Psoas muscle (tissue), 8 donors: ENCODE data around the gene MAP7. TPM values are rescaled to one million over a fixed set of nuclear protein-coding genes. Genes with fewer than 3 reads are reported as not detected.

Experiments used
- ATAC-seq, 4 donors: fragments of 200-7000 bp; cut with Tn5 transposase; one replicate each; pipeline ENCODE4 v1.9.1; 2020; ENCODE audit warnings: moderate library complexity in 3 of 4, mild to moderate bottlenecking in 2 of 4
- DNase-seq, 2 donors: peaks; one replicate each; pipeline ENCODE4 v3.0.0-alpha.2; 2020
- H3K27ac ChIP-seq: fragments of 200-600 bp; one replicate; pipeline ENCODE4 v1.8.0; 2022
- H3K27me3 ChIP-seq, 3 donors: fragments of 200-600 bp in 1 of 3; one replicate each; pipeline versions ENCODE4 v1.6.1 to v1.8.0; 2013 to 2022; ENCODE audit warnings: low read length in 2 of 3, mild to moderate bottlenecking in 2 of 3, moderate library complexity in 1 of 3; ENCODE audit not compliant: insufficient read depth in 3 of 3
- H3K36me3 ChIP-seq, 2 donors: fragments of 200-600 bp in 1 of 2; one replicate each; pipeline versions ENCODE4 v1.6.1 to v1.8.0; 2013 to 2022; ENCODE audit warnings: low read depth in 1 of 2, mild to moderate bottlenecking in 1 of 2, moderate library complexity in 1 of 2; ENCODE audit not compliant: insufficient read depth in 1 of 2
- H3K4me1 ChIP-seq: fragments of 200-600 bp; one replicate; pipeline ENCODE4 v1.8.0; 2022
- H3K4me3 ChIP-seq: fragments of 200-600 bp; one replicate; pipeline ENCODE4 v1.8.0; 2022; ENCODE audit warnings: mild to moderate bottlenecking
- H3K9me3 ChIP-seq: fragments of 200-600 bp; one replicate; pipeline ENCODE4 v1.8.0; 2022
- CTCF ChIP-seq: fragments of 200-600 bp; IDR thresholded peaks from one replicate; pipeline ENCODE4 v1.8.0; 2022; ENCODE audit warnings: antibody characterized with exemption
- WGBS, 3 donors: extraction: QIAGEN DNeasy Blood & Tissue Kit; methylation state at CpG; one replicate each; pipeline versions ENCODE4 v1.1.6 to v1.1.7; 2013; 5-methylcytosine and 5-hydroxymethylcytosine counted together
- intact Hi-C, 2 donors: fragments of 100-400 bp; cut with DNase I; formaldehyde crosslinking; loops; one replicate each; pipeline versions ENCODE4 v1.11.0 to v1.14.2; 2022
- polyA plus RNA-seq, 3 donors: library from polyadenylated mRNA; stranded (reverse); fragments of 200-250 nt; gene quantifications; one replicate each; pipeline ENCODE4 v1.2.3, GENCODE V29; 2013
- total RNA-seq, 4 donors: library from RNA; stranded (reverse); fragmentation: NEBNext Ultra II Directional in 2 of 4; extraction: Animal tissue kit (Norgen Biotek cat#: 25700) in 2 of 4; gene quantifications; one replicate each; pipeline versions ENCODE4 v1.2.1 to v1.2.4, GENCODE V29; 2021 to 2023
- donor health status: healthy with polysubstance abuse.
- donor health status: DM: no; HTN: no; CAD: no; lungs with moderate emphysema.
- donor health status: Bipolar disorder and iron deficiency.
- donor health status: healthy.
- donor health status: DM: yes; HTN: yes; CAD: no.
- donor health status: DM: no; HTN: no; CAD: no.
- donor health status: DM: no; HTN: no; CAD: no.
- donor health status: DM: yes; HTN: yes; CAD: no.

Gene MAP7
- total and polyA plus RNA-seq, 7 donors: 0.10 to 0.94 (median 0.32) TPM

- ATAC-seq (no peak), DNase-seq (no peak)
- no peaks in the 10 kb centered on the region for H3K9me3 ChIP-seq
- H3K27ac ChIP-seq: no peak overlapping the region
- H3K36me3 ChIP-seq: peaks cover 0 to 40% of the 10 kb centered on the region in 2 donors
- H3K27me3 ChIP-seq: no peaks in the 10 kb centered on the region
- 89 to 97% (median 92%) methylated on average over 6 of the region's 6 CpGs for WGBS, 3 donors
- intact Hi-C loops: no loop called here
- no peaks in the 10 kb centered on the region for H3K4me1 ChIP-seq
- TF ChIP-seq CTCF: no peak
- H3K4me3 ChIP-seq: no peak overlapping the region
These were observed 26.6 kb upstream of the MAP7 start for GRCh38 chr6:136576821-136577220.

GRCh38 chr6:136571496-136571895 is 21.3 kb upstream of the MAP7 start:
- Histone ChIP-seq H3K27me3 (no peaks in the 10 kb centered on the region), H3K9me3 (peaks cover 6% of the 10 kb centered on the region), H3K4me1 (no peaks in the 10 kb centered on the region), H3K36me3 (peaks cover 0 to 11% of the 10 kb centered on the region in 2 donors), H3K27ac (no peak overlapping the region), H3K4me3 (no peak overlapping the region)
- no peak for DNase-seq
- ATAC-seq: no peak
- no peak for TF ChIP-seq CTCF
- intact Hi-C loops: no loop called here

GRCh38 chr6:136571065-136571464 is 20.8 kb upstream of the MAP7 start:
- WGBS, 3 donors: 93 to 96% (median 95%) methylated on average over 5 of the region's 5 CpGs
- TF ChIP-seq CTCF: no peak
- Histone ChIP-seq H3K4me3 (no peak overlapping the region), H3K27ac (no peak overlapping the region), H3K9me3 (peaks cover 6% of the 10 kb centered on the region), H3K36me3 (peaks cover 0 to 11% of the 10 kb centered on the region in 2 donors), H3K27me3 (no peaks in the 10 kb centered on the region), H3K4me1 (no peaks in the 10 kb centered on the region)
- ATAC-seq: no peak
- intact Hi-C loops: no loop called here
- DNase-seq: no peak

GRCh38 chr6:136568129-136568528 is 17.9 kb upstream of the MAP7 start:
- WGBS, 3 donors: 28 to 65% (median 34%) methylated on average over 3 of the region's 3 CpGs
- Histone ChIP-seq H3K4me1 (no peaks in the 10 kb centered on the region), H3K27me3 (no peaks in the 10 kb centered on the region), H3K4me3 (no peak overlapping the region), H3K36me3 (peaks cover 0 to 6% of the 10 kb centered on the region in 2 donors), H3K27ac (no peak overlapping the region), H3K9me3 (peaks cover 6% of the 10 kb centered on the region)
- ATAC-seq (no peak), DNase-seq (no peak)
- intact Hi-C loops: no loop called here
- no peak for TF ChIP-seq CTCF

GRCh38 chr6:136567688-136568087 is 17.5 kb upstream of the MAP7 start:
- no peak for DNase-seq
- intact Hi-C loops: no loop called here

More at GRCh38 chr6:136567688-136568087, 17.5 kb upstream of the MAP7 start:
- Histone ChIP-seq H3K4me3 (no peak overlapping the region), H3K27me3 (no peaks in the 10 kb centered on the region), H3K9me3 (peaks cover 6% of the 10 kb centered on the region), H3K36me3 (peaks cover 0 to 6% of the 10 kb centered on the region in 2 donors), H3K27ac (no peak overlapping the region), H3K4me1 (no peaks in the 10 kb centered on the region)
- no peak for TF ChIP-seq CTCF
- 90 to 92% (median 92%) methylated on average over 4 of the region's 4 CpGs for WGBS, 3 donors
- ATAC-seq: no peak
